BLaER1 treated with 17β-estradiol and CSF1 and Interleukin-3, amounts not matched to agents 10 nM and 100 nM (cell line): ENCODE measurements around the gene MAJIN.
A peak's percentile ranks its signal among the peaks of the same experiment; 100 is the strongest.

Source experiments
- H3K27ac ChIP-seq, 11 experiments: shearing (Covaris generic); formaldehyde crosslinking; 2 replicates each; pipeline ENCODE4 v1.8.1; 2022
- H3K27me3 ChIP-seq, 11 experiments: shearing (Covaris generic); formaldehyde crosslinking; 2 replicates each; pipeline ENCODE4 v1.8.1; 2022
- H3K36me3 ChIP-seq, 11 experiments: shearing (Covaris generic); formaldehyde crosslinking; 2 replicates each; pipeline ENCODE4 v1.8.1; 2022
- H3K4me1 ChIP-seq, 10 experiments: shearing (Covaris generic); formaldehyde crosslinking; 2 replicates each; pipeline ENCODE4 v1.8.1; 2022
- H3K4me2 ChIP-seq, 11 experiments: shearing (Covaris generic); formaldehyde crosslinking; 2 replicates each; pipeline ENCODE4 v1.8.1; 2022
- H3K4me3 ChIP-seq, 10 experiments: shearing (Covaris generic); formaldehyde crosslinking; 2 replicates each; pipeline ENCODE4 v1.8.1; 2022
- H3K9ac ChIP-seq, 11 experiments: shearing (Covaris generic); formaldehyde crosslinking; 2 replicates each; pipeline ENCODE4 v1.8.1; 2022
- H3K9me3 ChIP-seq, 11 experiments: shearing (Covaris generic); formaldehyde crosslinking; replicated peaks in 1 of 11; 2 replicates each; pipeline ENCODE4 v1.8.1; 2022
- H4K20me1 ChIP-seq, 11 experiments: shearing (Covaris generic); formaldehyde crosslinking; 2 replicates each; pipeline ENCODE4 v1.8.1; 2022
- Cebpa-rat ChIP-seq, 11 experiments: shearing (Covaris generic); IDR thresholded peaks; 2 replicates each; pipeline ENCODE4 v1.8.1; 2022

Gene MAJIN

DNA sequence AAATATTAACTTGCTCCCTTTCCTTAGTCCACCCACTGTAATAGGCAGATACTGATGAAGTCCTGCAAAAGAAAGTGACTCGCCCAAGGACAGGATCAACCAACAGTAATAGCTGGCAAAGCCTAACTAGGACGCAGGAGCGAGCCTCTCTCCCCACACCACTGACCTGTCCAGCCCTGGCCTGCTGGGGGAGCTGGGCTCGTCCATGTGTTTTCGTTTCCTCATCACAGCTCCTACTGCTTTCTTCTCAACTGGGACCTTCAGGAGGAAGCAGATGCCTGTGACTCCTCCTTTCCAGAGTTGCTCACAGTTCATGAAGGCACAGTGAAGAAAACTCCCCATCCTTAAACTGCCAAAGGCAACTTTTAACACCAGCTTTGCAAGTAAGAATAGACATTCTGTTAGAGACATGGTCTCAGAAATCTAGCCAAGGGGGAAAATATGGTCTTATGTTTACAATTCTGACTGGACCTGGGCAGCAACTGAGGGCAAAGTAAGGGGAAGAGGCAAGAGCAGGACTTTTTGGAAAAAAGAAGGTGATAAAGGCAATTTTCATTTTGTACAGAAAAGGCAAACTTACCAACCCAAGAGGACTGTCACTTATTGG is 24.6 kb downstream of the MAJIN start:
- no peaks in the 10 kb centered on the region for H3K9me3 ChIP-seq
- no peak for TF ChIP-seq Cebpa-rat (IDR thresholded peaks at IDR 0.05)
- H3K4me1 ChIP-seq: no peaks in the 10 kb centered on the region
- H3K9ac ChIP-seq: no peak overlapping the region
- H3K4me2 ChIP-seq: no peak overlapping the region
- H3K36me3 ChIP-seq: no peaks in the 10 kb centered on the region
- H3K4me3 ChIP-seq: no peak overlapping the region
- no peak overlapping the region for H3K27ac ChIP-seq
- H4K20me1 ChIP-seq: no peaks in the 10 kb centered on the region
- H3K27me3 ChIP-seq: no peaks in the 10 kb centered on the region

DNA sequence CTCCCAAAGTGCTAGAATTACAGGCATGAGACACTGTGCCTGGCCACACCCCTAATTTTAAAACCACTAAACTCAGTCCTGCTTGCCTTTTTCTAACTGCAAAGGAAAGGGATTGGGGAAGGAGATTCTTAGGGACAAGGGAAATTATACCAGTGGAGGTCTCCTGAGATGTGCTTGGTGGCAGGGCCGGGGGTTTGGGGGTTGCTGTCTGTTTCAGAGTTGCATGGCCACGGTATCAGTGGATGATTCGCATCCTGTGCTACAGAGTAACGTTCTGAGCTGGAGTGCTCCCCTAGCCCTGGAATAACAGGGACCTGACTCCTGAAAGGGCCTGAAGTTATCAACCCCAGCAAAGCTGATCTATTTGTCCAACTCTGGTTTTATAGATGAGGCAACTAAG is 35.4 kb downstream of the MAJIN start:
- H3K36me3 ChIP-seq: peaks cover 5 to 39% (median 14%) of the 10 kb centered on the region in 11 experiments; a peak in 15 of 22 replicates
- H4K20me1 ChIP-seq: peaks cover 0 to 18% (median 0%) of the 10 kb centered on the region in 11 experiments; a peak in 2 of 22 replicates
- TF ChIP-seq Cebpa-rat (IDR thresholded peaks at IDR 0.05): no peak
- H3K9me3 ChIP-seq: no peaks in the 10 kb centered on the region
- no peaks in the 10 kb centered on the region for H3K27me3 ChIP-seq
- no peak overlapping the region for H3K4me3 ChIP-seq
- H3K4me1 ChIP-seq: peaks cover 0 to 17% (median 2%) of the 10 kb centered on the region in 10 experiments; a peak in 4 of 20 replicates
- peak overlapping the region in 2 of 11 experiments; percentile 6; a peak in 1 of 22 replicates for H3K4me2 ChIP-seq
- H3K27ac ChIP-seq: no peak overlapping the region
- 0 out of 22 replicates have a peak overlapping the region, but pooled peaks of 2 of the 11 experiments have one; percentile 1 to 5 for H3K9ac ChIP-seq

DNA sequence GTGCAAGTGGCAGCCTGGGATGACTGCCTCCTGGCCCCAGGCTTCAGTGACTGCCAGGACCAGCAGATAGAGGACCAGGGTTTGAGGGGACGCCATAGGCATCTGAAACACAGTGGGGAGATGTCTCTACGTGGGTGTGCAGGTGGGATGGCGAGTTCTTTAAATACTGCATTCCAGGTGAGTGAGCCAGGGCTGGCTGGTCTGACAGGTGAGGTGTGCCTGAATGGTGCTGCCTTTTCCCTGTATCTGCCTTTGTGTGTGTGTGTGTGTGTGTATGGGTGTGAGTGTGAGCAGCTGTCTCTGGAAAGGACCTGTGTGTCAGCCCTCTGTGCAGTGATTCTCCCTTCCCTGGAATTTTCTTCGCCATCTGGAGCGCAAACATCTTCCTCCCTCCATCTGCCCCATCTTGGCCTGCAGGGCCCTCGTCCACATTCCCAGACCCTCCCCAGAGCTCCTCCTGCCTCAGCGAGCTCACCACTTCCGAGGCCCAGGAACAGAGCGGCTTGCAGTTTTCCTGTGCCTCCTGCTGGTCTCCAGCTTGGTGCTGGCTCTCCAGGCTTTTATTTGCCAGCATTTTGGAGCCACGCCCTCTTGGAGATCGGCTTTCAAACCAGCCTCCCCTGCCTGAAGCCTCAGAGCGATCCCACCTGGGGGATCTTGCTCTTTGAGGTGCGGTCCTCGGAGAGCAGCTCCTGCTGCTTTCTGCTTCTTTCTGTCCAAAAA is 36.4 kb downstream of the MAJIN start, which contains the start of gene GPHA2:
GPHA2 (minus strand) TSS at position 535 of the 723 bp plus-strand sequence; CDS start at position 102, 433 bp downstream.
- TF ChIP-seq Cebpa-rat (IDR thresholded peaks at IDR 0.05): no peak
- no peaks in the 10 kb centered on the region for H3K9me3 ChIP-seq
- H3K27ac ChIP-seq: no peak within 1 kb of the TSS
- H3K4me3 ChIP-seq: no peak within 1 kb of the TSS
- 0 out of 22 replicates have a peak within 1 kb of the TSS, but pooled peaks of 3 of the 11 experiments have one; percentile 1 to 6 (median 5) for H3K9ac ChIP-seq
- peak within 1 kb of the TSS in 2 of 11 experiments; percentile 6; a peak in 1 of 22 replicates for H3K4me2 ChIP-seq
- H3K27me3 ChIP-seq: no peaks in the 10 kb centered on the region
- H3K4me1 ChIP-seq: peaks cover 0 to 17% (median 2%) of the 10 kb centered on the region in 10 experiments; a peak in 4 of 20 replicates
- H4K20me1 ChIP-seq: peaks cover 0 to 18% (median 0%) of the 10 kb centered on the region in 11 experiments; a peak in 2 of 22 replicates
- peaks cover 15 to 49% (median 24%) of the 10 kb centered on the region in 11 experiments; a peak in 15 of 22 replicates for H3K36me3 ChIP-seq

GRCh38 chr11:64934682-64935358 is 37.1 kb downstream of the MAJIN start:
- 0 out of 22 replicates have a peak overlapping the region, but pooled peaks of 1 of the 11 experiments have one; percentile 6 for H3K9ac ChIP-seq
- H4K20me1 ChIP-seq: peaks cover 0 to 18% (median 0%) of the 10 kb centered on the region in 11 experiments; a peak in 2 of 22 replicates
- no peak overlapping the region for H3K4me3 ChIP-seq
- no peaks in the 10 kb centered on the region for H3K9me3 ChIP-seq
- H3K4me2 ChIP-seq: no peak overlapping the region
- H3K27ac ChIP-seq: no peak overlapping the region
- H3K36me3 ChIP-seq: peaks cover 16 to 56% (median 31%) of the 10 kb centered on the region in 11 experiments; a peak in 15 of 22 replicates
- TF ChIP-seq Cebpa-rat (IDR thresholded peaks at IDR 0.05): no peak
- H3K27me3 ChIP-seq: no peaks in the 10 kb centered on the region
- peaks cover 0 to 17% (median 2%) of the 10 kb centered on the region in 10 experiments; a peak in 4 of 20 replicates for H3K4me1 ChIP-seq

DNA sequence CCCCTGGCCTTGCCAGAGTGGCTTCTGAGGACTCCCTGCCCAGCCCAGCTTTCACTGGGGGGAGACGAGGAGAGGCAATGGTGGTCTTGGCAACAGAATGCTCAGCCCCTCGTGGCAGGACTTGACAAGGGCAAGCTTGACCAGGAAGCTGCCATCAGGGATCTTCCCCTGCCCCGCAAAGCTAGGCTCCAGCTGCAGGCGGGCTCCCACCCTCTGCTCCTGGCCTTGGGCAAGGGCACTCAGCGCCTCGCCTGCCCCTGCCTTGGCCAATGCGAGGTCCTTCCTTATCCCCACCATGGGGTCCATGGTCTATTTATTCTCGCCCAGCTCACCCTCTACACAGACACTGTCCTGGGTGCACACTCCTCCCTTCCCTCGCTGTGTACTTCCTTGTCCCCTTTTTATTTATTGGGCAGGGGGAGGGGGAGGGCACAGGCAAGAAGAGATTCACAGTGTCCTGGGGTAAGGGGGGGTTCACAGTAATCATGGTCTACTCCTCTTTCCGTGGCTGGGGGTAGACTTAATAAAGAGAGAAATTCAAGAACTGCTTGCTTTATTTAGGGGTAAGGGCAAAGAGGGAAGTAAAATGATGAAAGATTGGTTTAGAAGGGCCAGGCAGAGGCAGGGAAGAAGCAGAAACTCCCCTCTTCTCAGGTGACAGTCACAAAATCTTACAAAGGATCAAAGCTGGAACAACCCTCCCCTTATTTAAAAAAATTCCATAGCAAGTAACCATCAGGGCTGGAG is 37.8 kb downstream of the MAJIN start:
- 0 out of 22 replicates have a peak overlapping the region, but pooled peaks of 2 of the 11 experiments have one; percentile 6 to 18 for H3K9ac ChIP-seq
- no peaks in the 10 kb centered on the region for H3K27me3 ChIP-seq
- no peak overlapping the region for H3K4me3 ChIP-seq
- TF ChIP-seq Cebpa-rat (IDR thresholded peaks at IDR 0.05): no peak
- H3K36me3 ChIP-seq: peaks cover 16 to 63% (median 35%) of the 10 kb centered on the region in 11 experiments; a peak in 15 of 22 replicates
- H3K9me3 ChIP-seq: no peaks in the 10 kb centered on the region
- H3K4me2 ChIP-seq: no peak overlapping the region
- H3K27ac ChIP-seq: no peak overlapping the region
- H4K20me1 ChIP-seq: peaks cover 0 to 18% (median 0%) of the 10 kb centered on the region in 11 experiments; a peak in 1 of 22 replicates
- H3K4me1 ChIP-seq: peaks cover 0 to 17% (median 2%) of the 10 kb centered on the region in 10 experiments; a peak in 4 of 20 replicates

GRCh38 chr11:64933213-64933934 is 38.5 kb downstream of the MAJIN start:
- Histone ChIP-seq H3K4me1 (peaks cover 0 to 17% (median 2%) of the 10 kb centered on the region in 10 experiments; a peak in 4 of 20 replicates), H3K9me3 (no peaks in the 10 kb centered on the region), H3K36me3 (peaks cover 16 to 70% (median 35%) of the 10 kb centered on the region in 11 experiments; a peak in 15 of 22 replicates), H3K27me3 (no peaks in the 10 kb centered on the region), H4K20me1 (peaks cover 0 to 18% (median 0%) of the 10 kb centered on the region in 11 experiments; a peak in 1 of 22 replicates), H3K27ac (no peak overlapping the region), H3K4me3 (no peak overlapping the region), H3K9ac (0 out of 22 replicates have a peak overlapping the region, but pooled peaks of 1 of the 11 experiments have one; percentile 18), H3K4me2 (no peak overlapping the region)
- TF ChIP-seq Cebpa-rat (IDR thresholded peaks at IDR 0.05): no peak

GRCh38 chr11:64932324-64932723 is 39.6 kb downstream of the MAJIN start:
- Histone ChIP-seq H3K4me2 (no peak overlapping the region), H3K4me3 (no peak overlapping the region), H3K27ac (no peak overlapping the region), H3K9ac (no peak overlapping the region), H4K20me1 (peaks cover 0 to 18% (median 0%) of the 10 kb centered on the region in 11 experiments; a peak in 1 of 22 replicates), H3K36me3 (peaks cover 16 to 80% (median 35%) of the 10 kb centered on the region in 11 experiments; a peak in 15 of 22 replicates), H3K4me1 (peaks cover 0 to 17% (median 2%) of the 10 kb centered on the region in 10 experiments; a peak in 4 of 20 replicates), H3K27me3 (no peaks in the 10 kb centered on the region), H3K9me3 (no peaks in the 10 kb centered on the region)
- TF ChIP-seq Cebpa-rat (IDR thresholded peaks at IDR 0.05): no peak
